K562 (cell line): ENCODE results near the gene TRAPPC2L. TPM values are rescaled to one million over a fixed set of nuclear protein-coding genes. Genes with fewer than 3 reads are reported as not detected.
A peak's percentile ranks its signal among the peaks of the same experiment; 100 is the strongest.

ENCODE experiments used
- ARNT ChIP-seq, 2 experiments: fragments of 450-650 bp; IDR thresholded peaks; 2 replicates each; pipeline ENCODE4 v1.6.1; 2016; ENCODE audit warnings: mild to moderate bottlenecking in 1 of 2
- BCLAF1 ChIP-seq, 2 experiments: fragments of 450-650 bp in 1 of 2; IDR thresholded peaks; 2 replicates each; pipeline ENCODE4 v1.6.1; 2011 to 2017; ENCODE audit warnings: low read depth in 2 of 2, antibody characterized with exemption in 1 of 2, borderline replicate concordance in 1 of 2, low read length in 1 of 2, mild to moderate bottlenecking in 1 of 2, mixed read lengths in 1 of 2; ENCODE audit not compliant: control insufficient read depth in 1 of 2
- CHD2 ChIP-seq: IDR thresholded peaks from 2 replicates; pipeline ENCODE4 v1.6.1; 2011; ENCODE audit warnings: low read depth, low read length
- CREM ChIP-seq: IDR thresholded peaks from 2 replicates; pipeline ENCODE4 v1.6.1; 2014; ENCODE audit warnings: antibody characterized with exemption, low read depth
- DEAF1 ChIP-seq: fragments of 450-650 bp; formaldehyde crosslinking; IDR thresholded peaks from 2 replicates; pipeline ENCODE4 v1.4.0; 2020; ENCODE audit warnings: mild to moderate bottlenecking, moderate library complexity
- ETV1 ChIP-seq: fragments of 450-650 bp; conservative IDR thresholded peaks from 2 replicates; pipeline ENCODE4 v1.6.1; 2016; ENCODE audit warnings: missing genetic modification characterization, control low read depth, low read depth, missing compliant biosample characterization
- ETV5 ChIP-seq: sonication (generic); formaldehyde crosslinking; IDR thresholded peaks from 2 replicates; pipeline ENCODE4 v1.4.0; 2020; ENCODE audit warnings: low read depth, mild to moderate bottlenecking, missing genetic modification reagents
- KDM1A ChIP-seq, 2 experiments: fragments of 450-650 bp; IDR thresholded peaks; 2 replicates each; pipeline ENCODE4 v1.6.1; 2016; ENCODE audit warnings: mild to moderate bottlenecking in 2 of 2
- MCM7 ChIP-seq, 2 experiments: fragments of 450-650 bp; IDR thresholded peaks; 2 replicates each; pipeline ENCODE4 v1.6.1; 2016 to 2018
- NCOA4 ChIP-seq: fragments of 450-650 bp; IDR thresholded peaks from 2 replicates; pipeline ENCODE4 v1.6.1; 2018; ENCODE audit warnings: mild to moderate bottlenecking; ENCODE audit not compliant: partially characterized antibody
- NR1H2 ChIP-seq: sonication (generic); formaldehyde crosslinking; IDR thresholded peaks from 2 replicates; pipeline ENCODE4 v1.4.0; 2020; ENCODE audit warnings: mild to moderate bottlenecking, missing genetic modification reagents
- SFPQ ChIP-seq: fragments of 200-400 bp; formaldehyde crosslinking; IDR thresholded peaks from 2 replicates; pipeline ENCODE4 v1.6.1; 2017; ENCODE audit warnings: mild to moderate bottlenecking, low read depth, low read length, moderate library complexity
- STAT6 ChIP-seq: sonication (generic); formaldehyde crosslinking; IDR thresholded peaks from 2 replicates; pipeline ENCODE4 v1.8.1; 2023; ENCODE audit warnings: mild to moderate bottlenecking, missing genetic modification reagents
- TAF15 ChIP-seq: fragments of 200-400 bp; formaldehyde crosslinking; IDR thresholded peaks from 2 replicates; pipeline ENCODE4 v1.6.1; 2017; ENCODE audit warnings: mild to moderate bottlenecking, low read depth, low read length, moderate library complexity
- TFAP4 ChIP-seq: sonication (generic); formaldehyde crosslinking; IDR thresholded peaks from 2 replicates; pipeline ENCODE4 v1.8.0; 2022; ENCODE audit warnings: missing genetic modification reagents, mild to moderate bottlenecking, moderate library complexity, borderline replicate concordance
- polyA plus RNA-seq, 8 experiments: library from polyadenylated mRNA; depleted of rRNA in 4 of 8; stranded (reverse) in 5 of 8; unstranded in 3 of 8; fragments of >200 nt; fragmentation: Nextera tagmentation in 2 of 8; fragmentation: Illumina TruSeq in 1 of 8; extraction: Ambion mirVana in 2 of 8; extraction: Trizol in 1 of 8; gene quantifications; 2 replicates each; pipeline versions ENCODE4 v1.2.1 to v1.2.3, GENCODE V29; 2011 to 2014; ENCODE audit warnings: inconsistent platforms in 1 of 8, missing spikeins in 1 of 8
- total RNA-seq, 7 experiments: library from RNA; depleted of rRNA in 6 of 7; stranded (reverse); fragments of >200 nt in 6 of 7; fragmentation: Illumina TruSeq in 2 of 7; extraction: Trizol in 2 of 7; gene quantifications; 2 replicates each; pipeline versions ENCODE4 v1.2.1 to v1.2.3, GENCODE V29; 2011 to 2021; ENCODE audit warnings: low replicate concordance in 1 of 7

Gene TRAPPC2L
- total and polyA plus RNA-seq, 9 of the 15 experiments (the other 6 are each of a cell fraction or from before 2014, with no cell fraction given): 60.4 to 398 (median 97.5) TPM

- TF ChIP-seq STAT6 (CRISPR knock-in tag): no peak
- peak; percentile 61 for TF ChIP-seq CREM
- TF ChIP-seq ARNT (IDR thresholded peaks at IDR 0.05): no peak
- no peak for TF ChIP-seq ETV1 (tag)
- 0 out of 4 replicates have a peak, but pooled peaks of 1 of the 2 experiments have one; percentile 46 for TF ChIP-seq KDM1A (IDR thresholded peaks at IDR 0.05)
- TF ChIP-seq NR1H2 (CRISPR knock-in tag): no peak
- peak; percentile 58; the same call in 1 of the 2 replicates for TF ChIP-seq TFAP4 (CRISPR knock-in tag)
- no peak for TF ChIP-seq DEAF1 (CRISPR knock-in tag)
- TF ChIP-seq SFPQ: no peak
- no peak for TF ChIP-seq MCM7 (IDR thresholded peaks at IDR 0.05)
- TF ChIP-seq NCOA4: peak; percentile 30
- TF ChIP-seq BCLAF1 (IDR thresholded peaks at IDR 0.05; ENCODE audit: borderline replicate concordance in 1 of 2, control insufficient read depth in 1 of 2, low read depth in 2 of 2, low read length in 1 of 2): 0 out of 4 replicates have a peak, but pooled peaks of 1 of the 2 experiments have one; percentile 82
- TF ChIP-seq ETV5: no peak
- no peak for TF ChIP-seq CHD2
- no peak for TF ChIP-seq TAF15
Observed at GRCh38 chr16:88882358-88883030, 25.6 kb downstream of the TRAPPC2L start (continued).
